OCI-LY1 (cell line): ENCODE data around the gene THOC5.

Experiments
- EZH2 ChIP-seq: fragments of 200-600 bp; sonication (generic), shearing (Covaris generic); IDR thresholded peaks from 2 replicates; pipeline ENCODE4 v1.8.0; 2017; ENCODE audit warnings: borderline replicate concordance, mixed run types, mild to moderate bottlenecking, antibody characterized with exemption, low read length, moderate library complexity, mixed read lengths
- TF ChIP-seq, protein P1 (sequence below): fragments of 200-600 bp; sonication (generic), shearing (Covaris generic); IDR thresholded peaks from 2 replicates; pipeline ENCODE4 v1.5.1; 2017; ENCODE audit warnings: mild to moderate bottlenecking, antibody characterized with exemption, low read length, moderate library complexity, mixed read lengths

DNA sequence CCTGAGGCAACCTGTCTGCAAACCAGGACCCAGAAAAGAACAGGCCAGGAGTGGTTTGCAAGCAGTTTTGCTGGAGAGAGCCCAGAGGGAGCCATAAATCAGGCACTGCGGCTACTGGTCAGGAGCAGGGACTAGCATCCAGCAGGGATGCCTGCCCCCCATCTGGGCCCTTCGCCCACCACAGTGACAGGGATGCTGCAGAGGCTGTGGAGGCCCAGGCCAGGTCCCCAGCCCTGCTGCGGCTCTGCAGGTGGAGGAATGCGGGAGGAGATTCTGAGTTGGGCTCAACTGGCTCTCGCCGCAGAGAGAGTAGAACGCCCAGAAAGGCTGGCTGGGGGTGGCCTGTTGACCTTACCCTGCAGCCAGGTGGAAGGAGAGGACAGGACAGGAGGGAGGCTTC, 89.9 kb downstream of the THOC5 start:
- TF ChIP-seq, protein P1, sequence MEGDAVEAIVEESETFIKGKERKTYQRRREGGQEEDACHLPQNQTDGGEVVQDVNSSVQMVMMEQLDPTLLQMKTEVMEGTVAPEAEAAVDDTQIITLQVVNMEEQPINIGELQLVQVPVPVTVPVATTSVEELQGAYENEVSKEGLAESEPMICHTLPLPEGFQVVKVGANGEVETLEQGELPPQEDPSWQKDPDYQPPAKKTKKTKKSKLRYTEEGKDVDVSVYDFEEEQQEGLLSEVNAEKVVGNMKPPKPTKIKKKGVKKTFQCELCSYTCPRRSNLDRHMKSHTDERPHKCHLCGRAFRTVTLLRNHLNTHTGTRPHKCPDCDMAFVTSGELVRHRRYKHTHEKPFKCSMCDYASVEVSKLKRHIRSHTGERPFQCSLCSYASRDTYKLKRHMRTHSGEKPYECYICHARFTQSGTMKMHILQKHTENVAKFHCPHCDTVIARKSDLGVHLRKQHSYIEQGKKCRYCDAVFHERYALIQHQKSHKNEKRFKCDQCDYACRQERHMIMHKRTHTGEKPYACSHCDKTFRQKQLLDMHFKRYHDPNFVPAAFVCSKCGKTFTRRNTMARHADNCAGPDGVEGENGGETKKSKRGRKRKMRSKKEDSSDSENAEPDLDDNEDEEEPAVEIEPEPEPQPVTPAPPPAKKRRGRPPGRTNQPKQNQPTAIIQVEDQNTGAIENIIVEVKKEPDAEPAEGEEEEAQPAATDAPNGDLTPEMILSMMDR: no peak
- TF ChIP-seq EZH2: no peak
